Activated effector memory CD4-positive, alpha-beta T cell treated with Interleukin-2 at 50 U/mL for 16 hours (primary cell): ENCODE results near the gene TANGO2.

ENCODE experiments used
- DNase-seq: peaks from one replicate; pipeline ENCODE4 v3.0.0-alpha.2; 2020

The TANGO2 gene

DNA sequence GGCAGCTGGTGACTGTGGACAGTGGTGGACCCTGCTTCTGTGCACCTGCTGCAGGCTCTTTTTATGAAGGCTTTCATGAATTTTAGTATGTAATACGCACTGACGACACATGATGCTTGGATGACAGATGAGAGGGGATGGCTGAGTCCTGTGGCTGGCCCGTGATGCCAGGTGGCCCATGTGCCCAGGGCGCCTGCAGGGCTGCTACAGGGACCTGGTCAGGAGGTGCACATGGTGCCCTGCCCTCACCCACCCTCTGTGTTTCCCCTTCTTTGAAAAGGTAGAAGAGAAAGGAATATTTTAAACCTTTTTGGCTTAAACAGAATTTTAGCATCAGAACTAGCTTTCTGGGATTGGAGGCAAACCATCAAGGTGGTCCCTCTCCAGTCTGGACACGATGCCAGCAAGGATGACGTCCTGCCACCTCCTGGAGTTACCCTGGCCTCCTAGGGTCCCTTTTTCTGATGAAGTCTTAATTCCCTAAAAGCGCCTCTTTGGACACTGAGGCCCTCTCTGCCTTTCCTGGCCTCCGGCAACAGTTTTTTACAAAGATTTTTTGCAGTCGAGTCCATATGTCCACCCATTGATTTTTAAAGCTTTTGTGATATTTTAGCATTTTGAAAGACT, 89.6 kb downstream of the TANGO2 start:
- no peak for DNase-seq

GRCh38 chr22:20111045-20111688, 90.3 kb downstream of the TANGO2 start:
- DNase-seq = no peak

- DNase-seq = no peak
Measured at GRCh38 chr22:20111689-20112622, 91.0 kb downstream of the TANGO2 start.

DNA sequence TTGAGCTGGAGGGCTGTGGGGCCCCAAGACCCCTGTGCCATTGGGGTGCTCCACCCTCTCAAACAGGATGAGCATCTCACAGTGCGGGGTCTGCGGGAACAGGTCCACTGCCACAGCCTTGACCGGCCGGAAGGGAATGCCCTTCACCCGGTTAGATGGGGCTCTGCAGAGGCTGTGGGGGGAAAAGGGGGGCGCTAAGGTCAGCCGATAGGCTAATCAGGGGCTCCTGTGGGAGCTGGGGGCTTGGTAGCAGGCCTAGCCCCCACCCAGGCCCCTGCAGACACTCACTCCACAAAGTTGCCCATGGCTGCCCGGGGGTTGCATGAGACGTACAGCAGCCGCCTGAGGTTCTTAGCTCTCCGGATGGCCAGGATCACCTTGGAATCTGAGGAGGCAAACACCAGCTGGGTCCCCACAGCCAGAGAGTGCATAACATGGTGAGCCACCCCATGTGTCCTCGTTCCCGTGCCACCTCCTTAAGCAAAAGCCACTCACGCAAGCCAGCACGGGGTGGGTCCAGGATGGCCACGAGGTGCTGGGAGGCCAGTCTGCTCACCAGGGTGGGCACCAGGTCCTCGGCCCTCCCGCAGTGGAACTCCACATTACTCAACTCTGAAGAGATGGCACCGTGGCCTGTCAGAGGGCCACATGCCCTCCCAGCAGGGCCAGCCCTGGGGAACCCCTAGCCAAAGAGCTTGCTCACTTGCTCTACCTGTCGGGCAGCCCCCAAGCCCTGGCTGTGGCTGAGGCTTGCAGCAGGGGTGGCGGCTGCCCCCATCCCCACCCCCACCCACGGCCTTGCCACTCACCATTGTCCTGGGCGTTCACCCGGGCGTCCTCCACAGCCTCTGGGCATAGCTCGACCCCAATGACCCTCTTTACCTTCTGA, 92.0 kb downstream of the TANGO2 start:
- no peak for DNase-seq

- no peak for DNase-seq
Measured at GRCh38 chr22:20113551-20114310, 92.8 kb downstream of the TANGO2 start.

GRCh38 chr22:20114506-20115475, 93.9 kb downstream of the TANGO2 start:
- no peak for DNase-seq

DNA sequence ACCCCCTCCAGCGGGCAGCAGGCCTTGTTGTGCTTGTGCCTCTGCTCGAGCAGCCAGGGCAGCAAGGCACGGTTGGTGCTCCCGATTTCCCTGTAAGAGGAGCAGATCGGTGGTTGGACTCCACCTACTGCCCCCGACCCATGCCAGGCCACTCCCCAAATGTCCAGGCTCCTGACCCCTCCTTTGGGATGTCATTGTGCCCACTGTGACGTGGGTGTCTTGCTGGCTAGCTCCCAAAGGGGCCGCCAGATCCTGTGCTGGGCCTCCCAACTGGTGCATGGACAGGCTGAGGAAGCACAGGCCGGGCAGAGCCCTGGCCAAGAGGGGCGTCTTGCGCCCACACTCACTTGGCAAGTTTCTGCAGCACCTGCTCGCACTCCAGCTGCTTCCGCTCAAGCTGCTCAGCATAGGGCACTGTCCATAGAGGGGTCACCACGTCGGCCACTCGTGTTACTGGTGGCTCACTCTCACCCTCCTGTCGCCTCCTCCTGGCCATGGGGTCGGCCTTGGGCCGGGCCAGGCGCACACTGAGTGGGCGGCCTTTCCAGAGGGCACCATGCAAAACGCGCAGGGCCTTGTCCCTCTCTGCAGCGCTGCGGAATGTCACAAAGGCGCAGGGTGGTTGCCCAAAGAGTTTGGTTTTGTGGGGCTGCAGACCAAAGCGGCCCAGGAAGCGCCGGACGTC, 94.9 kb downstream of the TANGO2 start, which contains the start of gene RANBP1:
TSS of gene RANBP1 (plus strand) at position 414 of the 685 bp plus-strand sequence. CDS start at position 495, 81 bp downstream.
- DNase-seq = no peak

DNA sequence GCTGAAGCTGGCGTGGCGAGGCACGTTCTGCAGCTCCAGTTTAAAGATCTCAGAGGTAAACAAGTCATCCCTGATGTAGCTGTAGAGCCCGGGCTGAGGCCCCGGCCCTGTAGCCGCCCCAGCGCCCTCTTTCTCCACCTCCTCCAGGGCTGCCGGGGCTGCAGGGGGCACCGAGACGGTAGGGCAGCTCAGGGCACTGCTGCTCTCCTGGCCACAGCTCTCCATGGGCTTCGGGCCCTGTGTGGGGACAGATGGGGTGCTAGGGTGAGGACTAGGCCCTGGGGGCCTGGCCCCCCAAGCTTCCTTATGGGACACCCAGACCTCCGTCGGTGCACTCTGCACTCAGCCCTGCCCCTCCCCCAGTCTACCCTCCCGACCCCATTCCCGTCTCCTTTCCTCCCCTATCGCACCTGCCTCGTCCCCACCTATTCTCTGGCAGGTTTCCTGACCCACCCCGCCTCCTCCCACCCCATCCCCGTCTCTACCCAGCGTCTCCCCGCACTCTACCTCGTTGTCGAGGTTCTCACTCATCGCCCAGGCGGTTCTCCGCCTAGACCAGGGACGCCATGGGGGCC, 95.6 kb downstream of the TANGO2 start:
- no peak for DNase-seq
